ENCODE results near the gene RAB4A.
"Not testable (repeated sequence)": the region's sequence is repeated elsewhere in the genome, so short reads cannot be mapped to it uniquely, and the experiment has no call there.

Gene RAB4A

DNA sequence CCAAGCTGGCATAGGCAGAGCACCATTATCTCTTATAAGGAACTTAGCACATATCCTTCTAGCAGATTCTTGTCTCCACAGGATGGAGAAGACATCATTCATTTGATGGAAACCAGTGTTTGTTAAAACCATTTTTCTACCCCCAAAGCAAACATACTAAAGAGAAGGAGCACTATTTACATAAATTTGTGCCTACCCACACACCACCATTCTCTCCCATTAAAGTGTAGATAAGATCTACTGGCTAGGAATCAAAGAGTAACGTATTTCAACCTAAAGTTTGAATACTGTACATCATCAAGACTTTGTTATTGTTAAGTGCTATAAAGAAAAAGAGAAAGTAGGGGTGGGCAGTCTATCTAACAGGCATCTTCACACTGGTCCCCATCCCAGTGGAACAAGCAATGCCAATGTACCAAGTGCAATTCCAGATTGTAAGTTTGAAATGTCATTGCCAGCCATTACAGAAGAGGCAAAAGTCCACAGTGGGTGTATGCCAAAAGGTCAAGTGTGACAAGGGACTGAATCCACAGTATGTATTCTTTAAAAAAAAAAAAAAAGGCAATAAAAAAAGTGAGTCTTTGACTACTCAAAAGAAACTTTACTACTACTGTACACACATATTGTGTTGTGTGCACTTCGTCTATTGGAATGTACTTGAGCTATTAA lies 53.1 kb downstream of the RAB4A start:
- H3K4me3 ChIP-seq (ENCODE audit: low read depth, low read length), result no peak overlapping the region
- no peak for DNase-seq (ENCODE audit: low read depth)

DNA sequence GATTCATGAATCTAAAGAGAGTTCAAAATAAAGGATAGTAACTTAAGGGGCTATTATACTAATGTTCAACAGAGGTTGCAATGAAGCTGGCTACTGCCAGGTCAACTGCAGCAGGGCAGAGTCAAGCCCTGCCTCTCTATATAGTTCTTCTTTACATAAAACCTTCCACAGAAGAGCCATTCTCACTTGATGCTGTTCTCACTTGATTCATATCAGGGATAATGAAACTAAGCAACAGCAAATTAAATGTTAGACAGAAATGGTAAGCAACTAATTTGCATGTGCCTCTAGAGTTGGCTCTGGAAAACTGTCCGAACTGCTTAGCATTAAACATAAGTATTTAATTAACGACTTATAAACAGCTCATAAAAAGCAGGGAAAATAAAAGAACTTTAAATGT lies 54.5 kb downstream of the RAB4A start:
- no peak for DNase-seq (ENCODE audit: low read depth)
- no peak overlapping the region for H3K4me3 ChIP-seq (ENCODE audit: low read depth, low read length)

DNA sequence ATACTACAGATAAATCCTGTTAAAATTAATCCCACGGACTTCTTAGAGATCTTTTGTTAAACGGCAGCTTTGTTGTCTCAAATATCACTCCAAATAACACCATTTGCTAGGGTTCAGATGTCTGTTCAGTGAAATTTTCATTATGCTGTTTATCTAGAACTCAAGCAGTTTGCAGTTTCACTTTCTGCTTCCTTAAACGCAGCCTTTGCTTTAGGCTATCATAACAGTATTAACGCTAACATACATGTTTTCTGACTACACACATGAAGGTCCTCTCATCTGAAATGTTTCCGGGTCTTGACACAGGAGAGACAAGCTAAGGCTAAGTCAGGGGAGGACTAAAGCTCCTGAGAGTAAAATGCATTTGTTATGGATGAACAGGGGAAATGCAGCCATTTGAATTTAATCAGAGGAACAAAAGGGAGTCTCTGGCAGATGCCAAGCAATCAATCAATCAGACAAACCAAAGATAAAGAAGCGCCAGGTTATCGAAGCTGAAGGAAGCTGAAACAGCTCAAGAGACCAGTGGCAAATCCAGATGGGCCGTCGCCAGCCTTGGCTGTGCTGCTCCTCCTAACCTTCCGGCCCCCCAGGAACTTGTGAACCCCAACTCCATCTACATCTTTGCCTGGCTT lies 55.1 kb downstream of the RAB4A start:
- DNase-seq (ENCODE audit: low read depth), result no peak
- no peak overlapping the region for H3K4me3 ChIP-seq (ENCODE audit: low read depth, low read length)

DNA sequence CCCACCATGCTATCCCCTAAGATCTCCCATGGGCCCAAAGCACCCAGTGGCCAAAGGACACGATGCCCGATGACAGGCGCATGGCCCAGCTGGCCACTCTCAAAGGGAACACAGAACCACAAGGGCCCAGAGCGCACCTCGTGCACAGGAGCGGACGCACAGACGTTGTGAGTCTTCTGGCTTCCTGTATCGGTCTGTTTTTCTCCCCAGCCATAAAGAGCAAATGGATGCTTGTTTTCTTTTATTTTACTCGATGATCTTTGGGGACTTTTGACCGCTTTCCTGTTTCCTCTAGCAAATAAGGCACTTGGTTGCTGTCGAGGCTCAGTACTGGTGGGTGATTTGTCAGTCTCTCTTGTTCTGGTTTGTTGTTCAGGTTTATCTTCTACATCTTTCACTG lies 55.7 kb downstream of the RAB4A start:
- H3K4me3 ChIP-seq (ENCODE audit: low read depth, low read length), result no peak overlapping the region
- DNase-seq (ENCODE audit: low read depth), result no peak

DNA sequence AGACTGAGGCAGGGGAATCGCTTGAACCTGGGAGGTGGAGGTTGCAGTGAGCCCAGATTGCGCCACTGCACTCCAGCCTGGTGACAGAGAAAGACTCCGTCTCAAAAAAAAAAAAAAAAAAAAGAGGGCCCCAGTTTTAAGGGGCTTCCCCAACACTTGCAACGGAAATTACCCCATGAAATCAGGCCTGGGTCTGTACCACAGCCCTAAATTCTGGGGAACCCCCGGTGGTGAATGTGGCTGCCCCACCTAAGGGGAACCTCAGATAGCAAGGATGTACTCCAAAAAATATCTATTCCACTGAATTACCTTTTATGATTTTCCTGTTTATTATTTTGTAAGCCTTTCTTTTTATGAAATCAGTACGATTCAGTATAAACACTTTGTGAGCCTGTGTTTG lies 56.9 kb downstream of the RAB4A start:
- not testable (repeated sequence) for DNase-seq (ENCODE audit: low read depth); H3K4me3 ChIP-seq (ENCODE audit: low read depth, low read length)

DNA sequence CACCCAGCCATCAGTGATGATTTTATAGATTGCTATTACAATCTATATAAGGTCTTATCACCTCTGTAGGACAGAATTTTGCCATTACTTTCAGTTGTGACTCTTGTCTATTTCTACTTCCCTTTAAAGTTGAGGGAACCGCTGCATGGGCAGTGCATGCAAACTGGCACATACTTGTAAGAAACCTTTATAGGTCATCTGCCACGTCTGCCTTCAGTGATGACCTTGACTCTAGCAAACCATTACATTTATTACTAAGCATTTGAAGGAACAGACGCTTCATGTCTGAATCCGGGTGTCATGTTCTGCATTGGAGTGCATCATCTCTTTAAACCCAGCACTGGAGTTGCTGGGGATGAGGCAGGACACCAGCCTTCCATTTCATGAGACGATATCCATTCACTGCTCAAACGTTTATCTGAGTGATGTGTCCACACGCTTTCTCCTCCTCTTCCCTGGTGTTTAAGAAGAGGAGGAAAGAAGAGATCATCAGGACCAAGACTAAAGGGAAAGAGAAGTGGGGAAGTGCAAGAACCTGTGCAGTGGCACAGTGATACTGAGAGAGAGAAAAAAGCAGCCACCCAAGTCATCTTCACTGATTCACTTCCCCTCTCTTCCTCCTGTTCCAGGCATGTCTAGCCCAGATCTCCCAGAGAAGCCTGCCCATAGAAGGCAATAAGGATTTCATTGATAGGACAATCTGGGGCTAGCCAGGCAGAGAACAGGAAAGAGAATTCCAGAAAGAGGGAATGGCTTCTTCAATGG lies 57.9 kb downstream of the RAB4A start:
- H3K4me3 ChIP-seq (ENCODE audit: low read depth, low read length), result no peak overlapping the region
- no peak for DNase-seq (ENCODE audit: low read depth)

DNA sequence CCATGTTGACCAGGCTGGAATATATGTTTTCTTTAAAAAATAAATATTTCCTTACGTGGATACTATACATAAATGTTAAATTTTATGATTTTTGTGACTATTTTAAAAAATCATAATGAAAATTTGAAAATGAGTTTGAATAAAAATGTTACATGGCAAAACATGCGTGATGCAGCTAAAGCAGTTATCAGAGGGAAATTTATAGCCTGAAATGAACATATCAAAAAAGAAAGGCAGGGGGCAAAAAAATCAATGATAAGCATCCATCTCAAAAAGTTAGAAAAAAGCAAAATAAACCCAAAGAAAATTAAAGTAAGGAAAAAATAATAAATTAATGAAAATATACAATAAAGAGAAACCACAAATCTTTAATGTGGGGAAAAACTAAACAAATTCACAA lies 63.4 kb downstream of the RAB4A start:
- DNase-seq (ENCODE audit: low read depth), result no peak
- H3K4me3 ChIP-seq (ENCODE audit: low read depth, low read length), result no peak overlapping the region

DNA sequence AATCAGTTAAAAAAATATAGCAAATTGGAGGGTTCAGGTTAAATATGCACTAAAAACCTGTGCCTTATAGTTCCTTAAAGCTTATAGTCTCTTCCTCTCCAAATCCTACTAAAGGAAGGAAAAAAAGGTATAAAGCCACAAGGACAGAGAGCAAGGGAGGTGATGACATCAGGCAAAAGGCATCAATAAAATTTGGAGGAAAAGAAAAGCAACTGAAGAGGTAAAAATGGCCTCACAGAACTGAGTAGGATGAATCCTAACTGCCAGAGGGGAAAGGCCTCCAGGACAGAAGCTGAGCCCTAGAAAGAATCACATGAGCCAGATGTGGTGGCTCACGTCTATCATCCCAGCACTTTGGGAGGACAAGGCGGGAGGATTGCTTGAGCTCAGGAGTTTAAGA lies 63.8 kb downstream of the RAB4A start:
- no peak overlapping the region for H3K4me3 ChIP-seq (ENCODE audit: low read depth, low read length)
- no peak for DNase-seq (ENCODE audit: low read depth)

DNA sequence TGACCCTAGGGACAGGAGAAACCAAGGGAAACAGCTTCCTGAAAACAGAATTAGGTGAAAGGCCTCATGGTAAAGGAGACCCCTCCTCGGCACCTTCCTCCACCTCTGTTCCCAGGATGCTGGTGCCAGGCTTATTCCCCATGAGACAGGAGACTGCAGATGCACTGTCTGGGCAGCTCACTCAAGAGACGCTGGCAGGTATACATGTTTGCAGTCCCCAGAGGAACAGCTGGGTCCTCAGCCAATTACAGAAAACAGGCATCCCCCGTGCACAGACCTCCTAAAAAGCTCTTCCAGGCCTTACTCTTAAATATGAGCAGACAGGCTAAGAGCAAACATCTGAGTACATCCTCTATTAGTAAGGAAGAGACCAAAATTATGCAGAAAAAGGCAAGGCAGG lies 65.4 kb downstream of the RAB4A start:
- DNase-seq (ENCODE audit: low read depth), result no peak

DNA sequence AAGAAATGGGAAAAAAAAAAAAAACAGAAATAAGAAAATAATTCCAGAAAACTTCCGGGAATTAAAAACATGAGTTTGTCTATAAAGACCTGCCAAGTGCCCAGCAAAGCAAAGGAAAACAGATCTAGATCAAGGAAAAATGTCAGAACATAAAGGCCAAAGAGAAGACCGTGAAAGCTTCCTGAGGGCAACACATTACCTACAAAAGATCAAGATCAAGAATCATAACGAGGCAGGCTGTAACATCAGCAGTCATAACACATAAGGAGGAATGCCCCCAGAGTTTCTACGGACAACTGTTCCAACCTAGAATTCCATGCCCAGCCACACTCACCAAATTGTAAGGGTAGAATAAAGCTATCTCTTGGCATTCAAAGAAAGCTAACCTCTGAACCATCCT lies 68.2 kb downstream of the RAB4A start:
- DNase-seq (ENCODE audit: low read depth), result no peak

More for the DNA sequence above, 65.4 kb downstream of the RAB4A start:
- H3K4me3 ChIP-seq (ENCODE audit: low read depth, low read length), result no peak overlapping the region

DNA sequence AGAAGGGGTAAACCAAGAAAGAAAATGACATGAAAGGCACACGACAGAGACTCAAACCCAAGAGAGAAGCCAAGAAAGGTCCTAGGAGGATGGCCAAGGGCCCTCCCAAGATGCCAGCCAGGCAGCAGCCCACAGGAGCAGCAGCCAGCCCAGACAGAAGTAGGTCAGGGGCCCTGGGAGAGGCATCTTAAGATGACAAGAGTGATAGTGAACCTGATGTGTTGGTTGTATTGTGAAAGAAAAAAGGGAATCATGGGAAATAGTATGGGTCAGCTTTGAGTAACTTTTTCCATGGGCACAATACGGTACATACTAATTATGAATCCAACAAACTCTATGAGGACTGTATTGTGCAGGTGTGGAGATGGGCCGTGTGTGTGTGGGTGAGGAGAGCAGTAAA lies 68.6 kb downstream of the RAB4A start:
- no peak for DNase-seq (ENCODE audit: low read depth)
- H3K4me3 ChIP-seq (ENCODE audit: low read depth, low read length), result no peak overlapping the region

More for the DNA sequence above, 68.2 kb downstream of the RAB4A start:
- no peak overlapping the region for H3K4me3 ChIP-seq (ENCODE audit: low read depth, low read length)

DNA sequence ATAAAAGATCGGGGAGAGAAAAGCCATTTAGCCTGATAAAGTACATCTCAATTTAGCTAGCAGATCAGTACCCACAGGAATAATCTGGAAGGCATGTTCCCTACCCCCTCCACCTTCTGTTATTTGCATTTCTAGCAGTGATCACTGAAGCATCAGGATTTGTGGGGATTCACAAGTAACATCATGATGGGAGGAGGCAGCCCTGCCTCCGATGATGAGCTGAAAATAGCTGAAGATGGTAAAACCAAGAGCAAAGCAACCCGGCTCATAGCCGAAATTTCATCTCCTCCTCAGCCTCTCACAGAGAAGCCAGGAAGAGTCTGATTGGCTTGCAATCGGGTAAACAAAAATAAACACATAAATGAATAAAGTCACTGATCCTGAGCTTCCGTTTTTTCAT lies 69.6 kb downstream of the RAB4A start:
- no peak overlapping the region for H3K4me3 ChIP-seq (ENCODE audit: low read depth, low read length)
- DNase-seq (ENCODE audit: low read depth), result no peak

DNA sequence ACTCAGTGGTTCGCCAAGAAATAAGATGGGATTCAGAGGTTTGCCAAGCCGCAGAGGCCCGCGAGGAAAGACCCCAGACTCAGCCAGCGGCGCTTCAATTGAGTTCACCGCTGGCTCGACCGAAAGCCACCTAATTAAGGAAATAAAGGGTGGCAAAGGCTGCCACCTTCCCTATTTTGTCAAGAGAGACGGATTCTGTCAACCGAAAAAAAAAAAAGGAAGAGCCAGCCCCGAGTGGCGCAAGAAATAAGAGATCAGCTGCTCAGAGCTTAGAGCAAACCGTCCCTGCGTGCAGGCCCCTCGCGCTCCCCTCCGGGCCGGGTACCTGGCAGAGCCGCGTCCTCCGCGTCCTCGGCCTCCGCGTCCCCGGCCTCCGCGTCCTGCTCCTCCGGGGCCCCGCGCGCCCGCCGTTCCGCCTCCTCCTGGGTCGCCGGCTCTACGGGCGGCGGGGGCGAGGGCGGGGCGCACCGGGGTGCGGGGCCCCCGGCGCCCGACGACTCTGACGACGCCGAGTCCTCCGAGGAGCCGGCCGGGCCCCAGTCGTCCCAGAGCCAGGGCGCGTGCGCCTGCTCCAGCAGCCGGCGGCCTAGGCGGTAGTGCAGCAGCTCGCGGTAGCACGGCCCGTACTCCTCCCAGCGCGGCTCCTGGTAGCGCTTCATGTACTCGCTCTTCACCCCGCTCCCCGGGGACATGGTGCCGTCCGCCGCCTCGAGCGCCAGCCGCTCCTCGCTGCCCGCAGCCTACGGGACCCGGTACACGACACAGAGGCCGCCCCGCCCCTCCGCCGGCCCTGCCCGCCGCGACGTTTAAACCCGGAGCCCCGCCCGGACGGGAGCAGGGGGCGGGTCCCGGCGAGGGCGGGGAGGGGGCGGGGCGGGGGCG lies 71.1 kb downstream of the RAB4A start:
- H3K4me3 ChIP-seq (ENCODE audit: low read depth, low read length), result peak overlapping the region; percentile 79
- no peak for DNase-seq (ENCODE audit: low read depth)

DNA sequence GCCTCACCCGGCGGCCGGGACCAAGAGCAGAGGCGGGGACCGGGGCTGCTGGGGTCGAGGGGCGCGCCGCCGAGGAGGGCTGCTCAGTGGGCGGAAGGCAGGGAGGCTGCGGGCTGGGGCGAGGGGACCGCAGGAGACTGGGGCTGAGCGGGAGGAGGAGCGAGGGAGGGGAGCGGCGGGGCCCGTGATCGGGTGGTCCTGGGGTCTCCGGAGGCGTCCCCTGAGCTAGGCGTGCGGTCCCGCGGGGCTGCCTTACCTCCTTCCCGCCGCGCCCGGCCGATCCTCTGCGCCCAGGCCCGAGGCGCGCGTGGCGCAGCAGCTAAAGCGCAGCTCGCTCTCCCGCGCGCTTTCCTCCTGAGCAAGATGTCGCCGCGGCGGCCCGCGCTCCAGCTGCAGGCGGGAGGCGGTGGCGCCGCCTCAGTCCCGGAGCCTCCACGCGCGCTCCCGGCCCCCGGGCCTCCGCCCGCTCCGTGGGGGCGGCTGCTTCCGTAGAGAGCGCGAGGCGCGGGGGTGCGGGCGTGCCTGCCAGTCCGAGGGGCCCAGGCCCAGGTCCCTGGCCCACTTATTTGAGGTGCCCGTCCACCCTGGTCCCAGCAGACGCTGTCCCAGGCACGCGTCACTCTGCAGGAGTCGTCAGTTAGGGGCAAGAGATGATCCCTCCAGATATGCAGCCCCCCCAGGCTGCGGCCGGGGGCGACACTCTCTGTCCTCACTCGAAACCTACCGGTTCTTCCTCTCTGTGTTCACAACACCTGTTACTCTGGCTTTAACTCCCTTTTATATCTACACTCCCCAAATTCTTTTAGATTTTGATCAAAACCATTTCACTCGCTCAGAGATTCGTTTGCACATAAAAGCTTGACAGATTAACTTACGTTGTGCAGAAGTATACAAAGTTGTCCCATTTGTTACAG lies 72.0 kb downstream of the RAB4A start, which contains the start of gene CCSAP:
TSS of gene CCSAP (minus strand) at position 392 of the 914 bp plus-strand sequence. CDS start 582 bp downstream, outside the sequence.
- DNase-seq (ENCODE audit: low read depth), result no peak

DNA sequence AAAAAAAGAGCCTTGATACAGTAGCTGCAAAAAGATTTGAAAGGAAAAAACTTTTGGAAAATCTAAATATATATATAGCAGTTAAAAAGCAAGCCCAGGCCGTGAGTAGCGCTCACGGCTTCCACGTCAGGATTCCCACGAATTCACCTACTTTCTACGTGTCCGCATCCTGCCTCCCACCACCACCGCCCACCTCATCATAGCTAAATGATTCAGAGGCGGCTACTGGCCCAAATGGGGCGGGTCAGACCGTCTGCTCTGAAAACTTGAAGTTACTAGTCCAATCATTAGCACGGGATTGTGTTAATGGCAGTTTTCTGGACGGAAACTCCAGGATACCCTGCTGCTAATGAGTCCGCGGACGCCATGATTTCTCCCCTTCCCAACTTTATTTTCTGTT lies 73.2 kb downstream of the RAB4A start:
- H3K4me3 ChIP-seq (ENCODE audit: low read depth, low read length), result no peak overlapping the region
- DNase-seq (ENCODE audit: low read depth), result no peak

More for the DNA sequence above, 72.0 kb downstream of the RAB4A start, which contains the start of gene CCSAP:
- H3K4me3 ChIP-seq (ENCODE audit: low read depth, low read length), result peak within 1 kb of the TSS; percentile 79

DNA sequence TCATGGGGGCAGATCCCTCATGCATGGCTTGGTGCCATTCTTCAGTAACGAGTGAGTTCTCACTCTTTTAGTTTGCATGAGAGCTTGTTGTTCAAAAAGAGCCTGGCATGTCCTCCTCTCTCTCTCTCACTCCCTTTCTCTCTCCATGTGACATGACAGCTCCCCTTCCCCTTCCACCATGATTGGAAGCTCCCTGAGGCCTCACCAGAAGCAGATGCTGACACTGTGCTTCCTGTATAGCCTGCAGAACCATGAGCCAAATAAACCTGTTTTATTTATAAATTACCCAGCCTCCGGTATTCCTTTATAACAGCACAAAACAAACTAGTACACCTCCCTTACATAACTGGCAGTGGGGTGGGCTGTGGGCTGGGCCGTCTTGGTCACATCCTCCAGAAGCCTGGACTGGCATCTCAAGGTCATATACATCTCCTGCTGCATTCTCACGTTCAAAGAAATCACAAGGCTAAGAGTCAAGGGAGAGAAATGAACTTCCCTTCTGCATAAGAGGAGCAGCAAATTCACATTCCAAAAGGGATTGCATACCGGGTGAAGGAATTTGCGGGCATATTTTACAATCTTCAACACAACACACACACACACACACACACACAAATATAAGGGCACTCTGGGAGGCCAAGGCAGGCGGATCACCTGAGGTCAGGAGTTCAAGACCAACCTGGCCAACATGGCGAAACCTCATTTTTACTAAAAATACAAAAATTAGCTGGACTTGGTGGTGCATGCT lies 74.2 kb downstream of the RAB4A start:
- H3K4me3 ChIP-seq (ENCODE audit: low read depth, low read length), result no peak overlapping the region
- DNase-seq (ENCODE audit: low read depth), result no peak

DNA sequence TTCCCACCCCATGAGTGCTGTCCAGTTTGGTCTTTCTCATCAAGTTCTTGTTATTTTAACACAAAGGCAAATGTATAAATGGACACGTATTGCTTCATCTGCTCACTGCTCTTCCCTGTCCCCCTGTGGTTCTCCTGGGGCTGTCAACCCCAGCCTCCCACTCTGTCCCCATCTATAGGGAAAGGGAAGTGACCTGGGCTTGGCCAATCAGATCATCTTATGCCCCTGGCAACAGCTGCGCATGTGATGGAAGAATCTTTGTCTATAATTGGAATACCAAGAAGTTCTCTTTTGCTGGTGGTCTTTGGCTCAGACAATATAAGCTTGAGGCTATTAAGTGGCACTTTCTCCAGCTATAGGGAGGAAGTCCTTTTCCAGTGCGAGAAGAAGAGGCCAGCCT lies 76.6 kb downstream of the RAB4A start:
- no peak overlapping the region for H3K4me3 ChIP-seq (ENCODE audit: low read depth, low read length)
- DNase-seq (ENCODE audit: low read depth), result no peak

Data from skeletal muscle cell (primary cell).